Raji (cell line): ENCODE data around the gene NDRG4.

Experiments used
- POLR2A ChIP-seq: IDR thresholded peaks from 2 replicates; pipeline ENCODE4 v1.6.1; 2011; ENCODE audit warnings: low read depth, low read length, control low read depth; ENCODE audit not compliant: insufficient read depth

Gene NDRG4

DNA sequence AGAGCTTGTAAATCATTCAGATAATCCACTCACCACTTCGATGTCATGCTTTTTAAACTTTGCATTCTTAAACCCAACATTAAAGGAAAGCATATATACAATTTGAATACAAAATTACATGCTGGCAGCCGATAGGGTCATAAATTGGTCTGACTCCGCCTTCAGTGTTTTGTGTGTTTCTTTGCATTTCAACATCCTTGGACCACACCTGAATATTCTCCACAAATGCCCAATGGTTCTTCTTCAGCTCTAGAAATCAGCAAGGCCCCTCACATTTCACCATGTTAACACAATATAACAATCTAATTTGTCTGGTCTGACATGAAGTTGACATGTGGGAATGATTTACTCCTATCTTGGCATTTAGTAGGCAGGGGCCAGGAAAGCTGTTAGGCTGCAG is 32.5 kb downstream of the NDRG4 start:
- TF ChIP-seq POLR2A: no peak

- no peak for TF ChIP-seq POLR2A
Observed at GRCh38 chr16:58533751-58534470, 34.0 kb downstream of the NDRG4 start.

DNA sequence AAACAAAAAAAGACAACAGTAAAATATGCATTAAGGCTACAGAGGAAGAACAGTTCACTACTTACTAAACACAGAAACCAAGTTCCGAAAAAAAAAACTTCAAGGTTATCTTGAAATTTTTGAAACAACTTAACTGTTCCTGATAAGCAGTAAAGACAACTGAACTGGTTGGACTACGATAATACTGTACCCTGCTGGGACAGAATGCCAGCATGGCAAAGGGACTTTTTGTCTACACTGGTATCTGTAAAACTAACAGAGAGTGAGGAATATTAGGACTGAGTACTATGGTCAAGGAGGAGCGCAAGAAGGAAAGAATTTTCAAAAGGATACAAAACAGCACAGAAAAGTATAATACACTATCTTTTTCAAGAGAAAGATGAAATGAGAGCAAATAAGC is 35.2 kb downstream of the NDRG4 start:
- no peak for TF ChIP-seq POLR2A

DNA sequence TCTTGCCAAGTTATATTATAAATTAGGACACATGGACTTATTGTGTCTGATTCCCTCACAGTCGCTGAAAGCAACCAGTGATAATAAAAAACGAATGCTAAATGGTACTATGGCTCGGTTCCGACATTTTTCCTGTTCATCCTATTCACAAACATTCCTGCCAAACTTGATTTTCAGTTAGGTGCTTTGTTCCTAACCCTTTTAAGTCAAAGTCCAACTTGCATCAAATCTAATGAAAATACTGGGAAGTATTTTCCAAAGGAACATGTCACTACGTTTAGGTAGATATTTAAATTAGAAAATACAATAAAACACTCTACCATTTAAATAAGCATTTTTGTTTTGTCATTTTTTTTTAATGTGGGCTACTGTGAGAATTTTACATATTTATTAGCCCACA is 36.3 kb downstream of the NDRG4 start:
- TF ChIP-seq POLR2A: no peak

DNA sequence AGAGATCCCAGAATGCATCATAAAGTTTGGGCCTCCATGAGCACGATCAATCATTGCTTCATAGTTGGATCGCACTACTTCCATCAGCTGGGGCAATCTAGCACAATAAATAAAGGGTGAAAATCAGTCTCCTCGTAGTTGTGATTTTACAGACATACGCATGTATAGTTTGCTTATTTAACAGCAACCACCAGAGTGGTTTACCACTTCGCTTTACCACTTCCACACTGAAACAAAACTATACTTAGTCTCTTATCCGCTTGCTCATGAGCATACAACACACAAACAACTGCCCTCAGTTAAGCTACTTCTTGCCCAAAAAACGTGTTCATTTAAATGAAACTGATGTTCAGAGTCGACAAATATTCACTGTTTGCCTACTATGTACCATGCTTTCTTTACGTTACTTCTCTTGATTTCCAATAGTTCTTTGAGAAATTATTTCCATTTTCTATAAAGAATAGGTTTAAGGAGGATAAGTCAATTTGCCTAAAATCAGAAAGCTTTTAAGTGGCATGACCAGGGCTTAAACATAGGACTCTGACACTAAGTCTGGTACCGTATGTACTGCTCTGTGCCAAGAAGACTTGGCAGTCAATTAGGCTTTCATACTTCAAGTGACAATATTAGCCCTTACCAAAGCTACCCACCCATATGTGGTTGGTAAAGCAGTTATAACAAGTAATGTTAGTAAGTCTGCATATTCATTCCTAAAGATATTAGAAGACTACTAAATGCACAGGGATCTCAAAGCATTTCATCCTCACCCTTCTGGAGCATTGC is 37.4 kb downstream of the NDRG4 start:
- TF ChIP-seq POLR2A: no peak

DNA sequence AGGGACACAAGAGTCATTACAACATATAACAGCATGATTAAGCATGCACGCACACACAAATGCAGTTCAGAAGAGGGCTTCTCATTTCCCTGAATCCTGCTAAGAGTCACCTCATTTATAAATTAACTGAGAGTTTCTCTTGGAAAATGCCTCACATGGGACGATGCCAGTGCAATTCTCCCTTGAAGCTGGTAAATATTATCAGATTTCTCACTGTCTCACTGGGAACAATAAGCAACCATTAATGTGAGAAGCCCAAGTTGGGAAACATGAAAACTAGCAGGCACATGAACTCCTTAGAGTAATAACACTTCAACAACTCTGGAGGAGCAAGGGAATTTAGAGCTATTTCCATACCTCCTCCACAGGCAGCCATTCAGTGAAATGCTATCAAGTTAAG is 41.8 kb downstream of the NDRG4 start:
- no peak for TF ChIP-seq POLR2A

DNA sequence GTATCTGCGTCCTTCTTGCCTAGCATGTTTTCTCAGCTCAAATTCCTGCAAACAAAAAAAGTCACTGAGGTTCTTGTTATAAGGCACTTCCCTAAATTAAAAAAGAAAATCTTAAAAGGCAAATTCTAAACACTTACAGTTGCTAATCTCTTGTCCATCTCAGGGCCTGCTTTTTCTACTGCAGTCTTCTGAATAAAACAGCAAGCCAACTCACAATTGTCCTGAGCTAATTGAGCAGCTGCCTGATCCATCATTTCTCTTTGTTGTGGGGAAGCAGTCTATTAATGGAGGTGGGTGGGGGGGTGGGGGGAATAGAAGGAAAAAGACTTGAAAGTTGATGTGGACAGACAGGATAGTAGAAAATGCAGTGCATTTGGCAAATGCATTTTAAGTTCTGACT is 42.3 kb downstream of the NDRG4 start:
- TF ChIP-seq POLR2A: no peak

DNA sequence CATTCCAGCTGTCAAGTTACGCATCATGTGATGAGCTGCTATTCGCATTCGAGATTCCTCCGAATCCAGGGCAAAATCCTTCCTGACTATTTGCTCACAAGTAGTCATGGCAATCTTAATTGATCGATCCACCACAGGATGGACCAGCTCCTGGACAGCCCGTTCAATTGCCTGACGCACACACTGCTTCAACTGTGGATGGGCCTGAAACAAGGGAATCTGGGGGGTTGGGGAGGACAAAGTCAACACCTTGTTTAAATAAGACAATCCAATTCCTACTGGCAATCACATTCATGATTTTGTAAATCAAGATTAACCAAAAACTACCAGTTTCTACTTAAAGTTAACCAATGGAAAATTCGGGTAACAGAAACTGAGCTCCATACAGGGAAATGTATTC is 43.7 kb downstream of the NDRG4 start:
- TF ChIP-seq POLR2A: no peak

- TF ChIP-seq POLR2A: no peak
Observed at GRCh38 chr16:58548378-58548777, 48.4 kb downstream of the NDRG4 start.

- TF ChIP-seq POLR2A: no peak
Observed at GRCh38 chr16:58551496-58551895, 51.6 kb downstream of the NDRG4 start.

GRCh38 chr16:58556678-58557077 is 56.7 kb downstream of the NDRG4 start:
- no peak for TF ChIP-seq POLR2A
